Iris pigment epithelial cell (primary cell): Measurements from ENCODE around the gene HAP1.
"Not testable (repeated sequence)": the region's sequence is repeated elsewhere in the genome, so short reads cannot be mapped to it uniquely, and the experiment has no call there.

ENCODE experiments used
- DNase-seq: peaks from one replicate; pipeline ENCODE4 v3.0.0-alpha.2; 2011; ENCODE audit warnings: low read depth

HAP1 gene

DNA sequence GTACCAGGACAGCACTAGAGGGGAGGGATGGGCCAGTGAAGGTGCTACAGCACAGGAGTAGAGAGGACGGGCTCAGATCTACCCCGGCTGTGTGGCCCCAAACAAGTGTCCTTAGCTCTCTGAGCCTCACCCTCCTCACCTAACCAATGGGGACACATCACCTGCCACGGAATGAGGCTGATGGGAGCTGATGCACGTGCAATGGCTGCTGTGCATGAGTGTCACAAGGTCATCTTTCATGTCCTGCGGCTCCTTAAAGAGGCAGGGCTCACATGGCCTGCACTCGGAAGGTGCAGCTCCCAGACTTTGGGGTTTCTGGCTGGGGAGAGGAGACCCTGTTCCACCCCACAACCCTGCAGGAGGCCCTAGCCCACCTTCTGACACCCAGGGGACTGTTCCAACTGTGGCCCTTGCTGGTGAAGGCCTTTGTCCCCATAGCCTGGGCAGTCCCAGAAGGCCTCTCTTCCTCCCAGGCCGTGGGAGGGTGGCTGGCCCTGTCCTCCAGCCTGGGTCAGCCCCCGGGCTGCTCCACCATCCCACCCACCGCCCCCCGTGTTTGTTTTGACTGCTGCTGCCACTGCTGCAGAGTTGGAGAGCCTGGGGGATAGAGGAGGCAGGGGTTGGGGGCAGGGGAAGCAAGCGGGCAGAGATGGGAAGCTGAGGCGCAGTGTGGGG, 10.5 kb downstream of the HAP1 start:
- no peak for DNase-seq

DNA sequence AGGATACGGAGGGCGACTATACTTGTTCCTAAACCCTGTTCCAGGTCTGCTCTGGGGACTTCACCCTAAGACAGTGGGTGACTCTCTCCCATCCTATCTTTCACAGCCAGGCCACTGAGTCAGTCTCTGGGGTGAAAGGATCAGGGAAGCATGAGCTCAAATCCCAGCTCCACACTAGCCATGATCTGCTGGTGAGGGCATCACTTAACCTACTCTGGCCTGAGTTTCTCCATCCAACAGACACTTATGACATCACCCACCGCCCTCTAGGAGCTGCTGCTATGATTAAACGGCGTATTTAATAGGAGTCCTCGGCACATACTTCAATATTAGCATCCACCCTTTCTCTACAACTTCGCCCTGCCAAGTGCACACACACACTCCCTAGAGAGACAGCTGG, 12.2 kb downstream of the HAP1 start:
- no peak for DNase-seq

DNA sequence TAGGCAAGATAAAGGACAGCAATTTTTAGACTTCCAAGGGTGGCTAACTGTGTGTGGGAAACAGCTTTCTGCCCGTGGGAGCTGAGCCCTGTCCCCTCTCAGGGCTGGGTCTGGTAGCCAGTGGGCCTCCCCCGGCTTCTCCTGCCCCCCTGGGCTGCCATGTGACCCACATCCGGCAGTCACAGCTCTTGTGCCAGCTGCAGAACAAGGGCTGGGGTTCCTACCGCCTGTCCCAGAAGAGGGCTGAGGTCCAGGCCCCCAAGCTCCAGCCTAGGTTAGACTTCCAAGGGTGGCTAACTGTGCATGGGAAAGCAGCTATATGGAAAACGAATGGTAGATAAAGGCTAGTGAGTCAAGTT, 16.2 kb downstream of the HAP1 start:
- no peak for DNase-seq

DNA sequence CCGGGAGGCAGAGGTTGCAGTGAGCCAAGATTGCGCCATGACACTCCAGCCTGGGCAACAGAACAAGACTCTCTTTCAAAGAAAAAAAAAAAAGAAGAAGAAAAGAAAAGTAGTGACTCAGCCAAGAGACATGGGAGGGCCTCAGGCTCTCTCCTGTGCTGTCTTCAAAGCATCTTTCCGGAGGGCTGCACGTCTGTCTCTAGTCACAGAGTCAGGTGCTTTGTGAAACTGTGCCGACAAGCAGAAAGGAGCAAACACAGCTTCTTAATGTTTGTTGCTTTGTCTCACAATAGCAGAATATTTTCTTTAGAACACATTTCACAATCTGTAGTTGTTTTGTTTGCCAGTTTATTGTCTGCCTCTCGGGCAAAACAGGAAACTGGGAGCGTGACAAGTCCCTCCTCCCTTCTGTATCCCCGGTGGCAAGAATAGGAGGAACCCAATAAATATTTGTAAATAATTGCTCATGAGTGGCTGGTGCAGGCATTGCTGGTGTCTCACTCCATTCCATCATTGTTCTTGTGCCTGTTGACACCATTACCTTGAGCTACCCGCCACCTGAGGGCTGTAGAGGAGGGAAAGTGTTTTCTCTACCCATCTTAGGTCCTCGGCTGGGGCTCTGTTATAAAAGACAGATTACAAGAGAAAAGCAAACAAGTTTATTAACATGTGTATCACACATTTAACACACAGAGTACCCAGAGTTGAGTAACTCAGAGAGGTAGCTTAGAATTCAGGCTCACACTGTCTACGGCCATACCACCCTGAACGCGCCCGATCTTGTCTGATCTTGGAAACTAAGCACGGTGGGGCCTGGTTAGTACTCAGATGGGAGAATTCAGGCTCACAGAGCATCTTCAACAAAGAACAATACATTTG, 16.8 kb downstream of the HAP1 start:
- DNase-seq, result peak; percentile 50

DNA sequence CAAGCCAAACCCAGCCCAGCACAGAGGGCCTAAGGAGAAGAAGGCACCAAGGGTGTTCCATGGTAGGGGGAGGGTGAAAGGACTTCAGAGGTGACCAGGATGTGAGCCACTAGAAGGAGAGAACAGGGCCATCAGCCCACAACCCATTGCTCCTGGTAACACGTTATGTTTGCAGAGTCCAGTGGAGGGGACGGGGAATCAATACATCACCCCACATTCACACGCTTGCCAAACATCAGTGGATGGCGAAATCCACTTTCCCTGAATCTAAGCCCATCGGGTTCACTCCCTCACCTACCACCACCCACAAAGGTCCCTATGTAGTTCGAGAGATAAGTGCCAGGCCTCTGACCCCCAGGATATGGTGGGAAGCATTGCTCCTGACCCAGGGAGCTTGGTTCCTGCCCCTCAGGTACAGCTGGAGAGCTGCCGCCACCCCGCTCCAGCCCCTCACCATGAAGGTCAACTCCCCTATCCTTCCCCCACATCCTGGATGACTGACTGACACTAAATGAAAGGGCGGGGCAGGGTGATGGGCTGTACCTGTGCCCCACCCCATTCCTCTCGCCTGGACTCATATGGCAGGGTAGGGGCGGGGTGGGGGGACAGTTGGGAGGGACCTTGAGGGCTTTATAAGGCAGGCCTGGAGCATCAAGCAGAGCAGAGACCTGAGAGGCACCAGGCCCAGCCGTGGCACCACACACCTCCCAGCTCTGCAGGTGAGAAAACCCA, 22.6 kb downstream of the HAP1 start, which contains the start of gene GAST:
GAST (plus strand) TSS at position 663 of the 732 bp plus-strand sequence. CDS start 3,106 bp downstream, outside the sequence.
- no peak for DNase-seq

DNA sequence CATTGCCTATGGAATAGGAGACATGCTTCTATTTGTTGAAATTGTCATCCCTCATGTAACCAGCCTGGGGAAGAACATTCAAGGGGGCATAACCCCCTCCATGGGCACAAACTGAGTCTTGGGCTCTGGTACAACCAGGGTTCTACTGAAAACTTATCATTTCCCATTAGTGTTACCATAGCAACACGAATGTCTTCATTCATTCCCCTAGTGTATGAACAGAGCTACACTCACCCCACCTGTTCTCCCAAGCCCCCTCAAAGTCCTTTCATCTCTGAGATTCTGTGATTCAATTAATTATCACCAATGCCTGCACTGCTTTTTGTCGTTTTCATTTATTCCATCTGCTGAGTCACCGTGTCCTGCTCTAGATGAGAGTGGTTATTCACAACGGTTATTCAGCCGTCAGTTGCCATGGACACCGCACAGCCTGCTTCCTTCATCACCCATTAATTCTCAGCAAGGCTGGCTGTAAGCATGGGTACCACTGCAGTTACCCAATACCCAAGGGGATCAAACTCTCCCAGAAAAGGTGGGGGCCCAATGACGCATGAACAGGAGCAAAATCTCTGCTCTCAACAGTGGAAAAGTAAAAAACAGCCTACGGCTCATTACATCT, 23.9 kb downstream of the HAP1 start:
- DNase-seq, result peak; percentile 74

DNA sequence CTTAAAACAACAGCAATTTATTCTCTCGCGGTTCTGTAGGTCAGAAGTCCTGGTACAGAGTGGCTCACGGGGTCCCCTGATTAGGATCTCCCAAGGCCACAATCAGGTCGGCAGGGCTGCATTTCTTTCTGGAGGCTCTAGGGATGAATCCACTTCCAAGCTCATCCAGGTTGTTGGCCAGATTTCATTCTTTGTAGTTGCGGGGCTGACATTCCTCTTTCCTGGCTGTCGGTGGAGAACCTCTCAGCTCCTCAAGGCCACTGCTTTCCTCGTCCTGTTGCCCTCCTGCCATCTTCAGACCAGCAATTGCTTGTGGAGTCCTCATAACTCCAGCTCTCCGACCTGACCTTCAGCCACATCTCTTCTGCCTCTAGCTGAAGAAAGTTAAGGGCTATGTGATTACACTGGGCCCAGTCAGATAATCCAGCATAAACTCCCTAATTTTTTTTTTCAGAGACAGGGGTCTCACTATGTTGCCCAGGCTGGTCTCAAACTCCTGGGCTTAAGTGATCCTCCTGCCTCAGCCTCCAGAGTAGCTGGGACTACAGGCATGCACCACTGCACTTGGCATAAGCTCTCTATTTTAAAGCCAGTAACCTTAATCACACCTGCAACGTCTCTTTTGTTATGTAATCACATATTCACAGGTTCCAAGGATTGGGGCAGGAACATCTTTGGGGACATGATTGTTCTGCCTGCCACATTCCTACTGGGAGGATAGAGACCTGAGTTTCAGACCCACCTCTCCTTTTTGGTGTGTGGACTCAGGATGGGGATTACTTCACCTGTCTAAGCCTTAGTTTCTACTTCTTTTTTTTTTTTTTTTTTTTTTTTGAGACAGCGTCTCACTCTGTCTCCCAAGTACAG, 26.4 kb downstream of the HAP1 start:
- no peak for DNase-seq

DNA sequence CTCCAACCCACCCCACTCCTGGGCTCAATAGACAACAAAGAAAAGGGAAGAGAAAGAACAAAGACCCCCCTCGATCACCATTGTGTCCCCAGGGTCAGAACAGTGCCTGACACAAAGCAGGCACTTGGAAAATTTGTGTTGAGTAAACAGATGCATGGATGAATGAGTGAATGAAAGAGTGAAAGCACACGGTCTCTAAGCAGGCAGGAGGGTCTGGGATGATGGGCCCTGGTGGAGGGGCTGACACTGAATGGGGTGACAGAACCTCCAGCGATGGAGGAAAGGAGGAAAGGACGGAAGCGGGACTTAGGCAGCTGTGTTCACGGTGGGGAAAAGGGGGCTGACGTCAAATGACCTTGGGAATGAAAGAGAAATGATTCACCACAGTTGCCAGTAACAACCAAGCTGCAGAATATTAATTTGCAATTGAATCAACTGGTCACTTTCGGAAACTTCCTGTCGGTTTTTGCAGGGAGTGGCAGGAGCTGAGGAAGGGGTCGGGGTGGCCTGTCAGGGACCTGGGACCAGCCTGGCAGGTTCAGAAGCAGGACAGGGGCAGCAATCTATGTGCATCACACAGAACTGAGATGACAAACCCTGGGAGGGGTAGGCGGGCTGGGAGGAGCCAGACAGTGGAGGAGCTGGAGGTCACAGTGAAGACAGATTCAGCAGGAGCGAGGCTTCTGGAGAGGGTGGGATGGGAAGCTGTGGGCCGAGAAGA, 29.0 kb downstream of the HAP1 start:
- DNase-seq, result peak; percentile 71

DNA sequence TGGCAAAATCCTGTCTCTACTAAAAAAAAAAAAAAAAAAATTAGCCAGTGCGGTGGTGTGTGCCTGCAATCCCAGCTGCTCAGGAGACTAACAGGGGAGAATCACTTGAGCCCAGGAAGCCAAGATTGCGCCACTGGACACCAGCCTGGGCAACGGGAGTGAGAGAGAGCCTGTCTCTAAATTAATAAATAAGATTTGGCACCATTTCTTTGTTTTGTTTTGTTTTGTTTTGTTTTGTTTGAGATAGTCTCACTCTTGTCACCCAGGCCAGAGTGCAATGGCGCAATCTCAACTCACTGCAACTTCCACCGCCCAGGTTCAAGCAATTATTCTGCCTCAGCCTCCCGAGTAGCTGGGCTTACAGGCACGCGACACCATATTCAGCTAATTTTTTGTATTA, 31.7 kb downstream of the HAP1 start:
- no peak for DNase-seq

DNA sequence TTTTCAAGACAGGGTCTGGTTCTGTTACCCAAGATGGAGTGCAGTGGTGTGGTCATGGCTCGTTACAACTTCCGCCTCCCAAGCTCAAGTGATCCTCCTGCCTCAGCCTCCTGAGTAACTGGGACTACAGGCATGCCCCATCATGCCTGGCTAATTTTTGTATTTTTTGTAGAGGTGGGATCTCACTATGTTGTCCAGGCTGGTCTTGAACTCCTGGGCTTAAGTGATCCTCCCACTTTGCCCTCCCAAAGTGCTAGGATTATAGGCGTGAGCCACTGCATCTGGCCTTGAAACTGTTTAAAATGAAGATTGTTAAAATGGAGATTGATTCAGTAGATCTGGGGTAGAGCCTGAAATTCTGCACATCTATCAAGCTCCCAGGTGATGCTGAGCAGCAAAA, 33.6 kb downstream of the HAP1 start:
- DNase-seq, result not testable (repeated sequence)

DNA sequence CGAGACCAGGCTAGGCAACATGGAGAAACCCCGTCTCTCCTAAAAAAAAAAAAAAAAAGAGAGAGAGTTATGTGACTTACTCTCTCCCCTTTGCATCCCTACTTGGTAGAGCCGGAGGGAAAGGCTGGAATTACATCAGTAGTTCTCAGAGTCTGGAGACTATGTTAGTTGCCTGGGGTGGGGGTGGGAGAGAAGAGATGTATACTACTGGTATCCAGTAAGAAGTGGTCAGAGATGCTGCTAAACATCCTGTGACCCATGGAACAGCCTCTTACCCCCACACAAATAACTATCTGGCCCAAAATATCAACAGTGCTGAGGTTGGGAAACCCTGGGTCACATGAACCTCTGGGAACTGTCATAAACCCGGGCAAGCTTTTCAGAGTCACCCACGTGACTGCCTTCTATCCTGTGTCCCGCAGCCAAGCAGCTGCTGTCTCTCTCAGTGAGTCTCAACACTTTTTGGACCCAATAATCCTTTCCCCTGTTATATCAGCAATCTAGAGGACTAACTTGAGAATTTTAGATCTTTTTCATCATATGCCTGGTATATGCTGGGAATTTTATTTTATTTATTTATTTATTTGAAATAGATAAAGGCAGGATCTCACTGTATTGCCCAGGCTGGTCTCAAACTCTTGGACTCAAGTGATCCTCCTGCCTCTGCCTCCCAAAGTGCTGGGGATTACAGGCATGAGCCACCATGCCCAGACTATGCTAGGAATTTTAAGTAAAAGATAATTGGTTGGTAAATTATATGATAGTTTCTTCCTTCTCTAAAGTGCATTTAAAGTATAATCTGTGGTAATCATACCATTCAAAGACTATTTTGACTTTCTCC, 37.1 kb downstream of the HAP1 start:
- peak; percentile 56 for DNase-seq

DNA sequence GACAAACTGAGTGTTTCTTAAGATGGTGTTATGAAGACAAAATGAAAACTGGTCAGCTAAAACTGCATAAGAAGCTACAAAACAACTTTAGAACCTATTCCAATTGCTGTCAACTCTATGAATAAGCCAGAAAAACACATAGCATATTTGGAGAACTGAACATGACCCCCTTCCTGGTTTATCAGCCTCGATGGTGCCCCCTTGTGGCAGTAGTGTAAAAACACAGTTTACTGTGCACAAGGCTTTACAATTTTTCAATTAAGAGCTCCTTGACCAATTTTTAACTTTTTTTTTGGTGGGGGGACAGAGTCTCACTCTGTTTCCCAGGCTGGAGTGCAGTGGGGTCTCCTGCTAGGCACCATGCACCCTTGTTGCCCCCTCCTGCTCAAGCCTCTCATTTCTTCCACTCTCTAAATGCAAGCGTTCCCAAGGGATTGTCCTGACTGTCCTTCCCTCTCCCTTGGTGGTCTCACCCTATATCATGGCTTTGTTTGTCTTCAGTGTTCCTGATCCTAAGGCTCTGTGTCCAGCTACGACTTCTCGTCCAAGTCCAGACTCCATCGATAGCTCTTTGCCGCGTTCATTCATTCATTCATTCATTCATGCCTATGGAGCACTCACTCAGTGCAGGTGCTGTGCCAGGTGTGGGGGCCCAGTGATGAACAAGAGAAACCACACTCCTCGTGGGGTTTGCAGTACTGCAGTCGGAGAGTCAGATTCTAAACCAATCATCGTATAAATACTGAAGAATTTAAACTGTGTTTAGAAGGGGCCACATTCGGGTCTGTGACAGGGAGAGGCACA, 38.3 kb downstream of the HAP1 start:
- DNase-seq, result peak; percentile 75

DNA sequence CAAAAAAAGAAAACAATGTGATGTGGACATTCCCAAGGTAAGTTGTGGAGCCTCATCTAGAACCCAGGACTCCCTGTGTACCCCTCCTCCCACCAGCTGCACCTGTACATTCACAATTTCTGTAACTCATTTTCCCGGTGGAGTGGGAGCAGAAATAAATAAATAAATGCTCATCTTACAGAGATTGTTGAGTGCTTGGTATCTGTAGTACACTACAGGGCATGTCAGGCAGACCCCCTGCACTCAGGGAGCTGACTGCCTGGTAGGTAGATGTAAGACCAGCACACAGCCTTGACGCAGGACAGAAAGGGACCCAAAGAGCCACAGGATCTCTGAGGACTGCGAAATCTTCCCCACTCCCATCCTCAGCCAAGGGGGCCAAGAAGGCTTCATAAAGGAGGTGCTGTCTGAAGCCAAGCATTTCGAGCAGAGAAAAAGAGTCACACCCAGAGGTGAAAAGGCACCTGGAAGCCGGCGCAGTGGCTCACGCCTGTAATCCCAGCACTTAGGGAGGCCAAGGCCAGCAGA, 39.2 kb downstream of the HAP1 start:
- no peak for DNase-seq

DNA sequence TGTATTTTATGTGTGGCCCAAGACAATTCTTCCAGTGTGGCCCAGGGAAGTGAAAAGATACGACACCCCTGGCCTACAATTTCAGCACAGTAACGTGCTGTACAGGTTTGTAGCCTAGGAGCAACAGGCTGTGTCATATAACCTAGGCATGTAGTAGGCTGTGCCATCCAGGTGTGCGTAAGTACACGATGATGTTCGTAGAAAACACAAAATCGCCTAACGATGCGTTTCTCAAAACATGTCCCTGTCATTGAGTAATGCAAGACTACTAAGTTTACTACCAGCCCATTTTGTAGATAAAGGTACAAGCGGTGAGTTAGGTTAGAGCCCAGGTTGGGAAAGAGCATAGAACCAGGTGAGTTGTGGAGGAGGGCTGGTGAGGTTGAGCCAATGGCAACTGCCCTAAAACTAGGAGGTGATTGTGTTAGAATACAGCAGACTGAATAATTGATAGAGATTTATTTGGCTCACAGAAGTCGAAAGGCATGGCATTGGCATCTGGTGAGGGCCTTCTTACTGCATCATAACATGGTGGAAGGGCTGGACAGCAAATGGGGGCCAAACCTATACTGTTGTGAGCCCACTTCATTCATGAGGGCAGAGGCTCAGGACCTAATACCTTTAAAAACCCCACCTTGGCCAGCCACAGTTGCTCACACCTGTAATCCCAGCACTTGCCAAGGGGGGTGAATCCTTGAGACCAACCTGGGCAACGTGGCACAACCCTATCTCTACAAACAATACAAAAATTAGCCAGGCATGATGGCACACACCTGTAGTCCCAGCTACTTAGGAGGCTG, 41.5 kb downstream of the HAP1 start:
- no peak for DNase-seq

DNA sequence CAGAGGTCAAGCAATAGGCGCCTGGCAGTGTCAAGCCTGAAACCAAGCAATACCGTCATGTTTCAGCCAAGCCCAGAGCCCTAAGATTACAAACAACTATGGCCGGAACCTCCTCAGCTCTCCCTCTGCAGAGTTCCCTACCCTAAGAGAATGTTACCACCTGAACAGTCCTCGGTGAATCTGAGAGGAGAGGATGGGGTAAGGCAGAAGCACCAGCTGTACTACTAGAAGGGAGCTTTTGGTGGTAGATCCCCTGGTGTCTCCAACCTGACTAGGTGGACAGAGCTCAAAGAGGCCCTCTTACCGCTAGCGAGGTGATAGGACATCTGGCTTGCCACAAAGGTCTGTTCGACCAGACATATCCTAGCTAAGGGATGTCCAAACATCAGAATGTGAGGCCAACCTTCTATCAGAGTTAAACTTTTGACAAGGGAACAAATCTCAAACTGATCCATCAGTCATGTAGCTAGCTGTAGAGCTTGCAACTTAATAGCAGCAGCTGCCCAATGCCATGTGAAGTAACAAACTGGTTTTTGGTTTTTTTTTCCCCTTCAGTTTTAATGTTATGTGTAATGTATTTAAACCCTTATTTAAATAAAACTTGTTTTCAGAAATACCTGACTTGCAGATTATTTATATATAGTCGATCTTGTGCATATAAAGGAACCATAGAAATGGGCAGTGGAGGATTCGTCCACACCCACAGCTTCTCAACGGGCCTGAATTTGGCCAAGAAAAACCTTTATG, 43.2 kb downstream of the HAP1 start:
- DNase-seq, result no peak

DNA sequence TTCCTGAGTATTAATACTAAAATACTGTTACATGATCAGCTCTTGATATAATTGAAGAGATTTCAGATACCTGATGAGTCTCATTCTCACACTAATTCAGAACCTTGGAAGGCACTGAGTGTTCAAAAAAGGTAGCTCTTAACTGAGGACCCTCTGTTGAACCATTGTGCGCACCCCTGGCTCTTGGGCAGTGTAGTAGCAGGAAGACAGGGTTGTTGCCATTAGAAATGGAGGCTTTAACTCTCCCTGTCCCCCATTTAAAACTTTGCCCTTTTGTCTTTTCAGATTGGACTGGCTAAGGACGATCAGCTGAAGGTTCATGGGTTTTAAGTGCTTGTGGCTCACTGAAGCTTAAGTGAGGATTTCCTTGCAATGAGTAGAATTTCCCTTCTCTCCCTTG, 43.9 kb downstream of the HAP1 start:
- no peak for DNase-seq
